ENCODE measurements around the gene CREM. TPM values are rescaled to one million over a fixed set of nuclear protein-coding genes. Genes with fewer than 3 reads are reported as not detected.

Gene CREM
- total RNA-seq, 4 donors from 2014 or later, result 8.3 to 15.7 (median 10.9) TPM

DNA sequence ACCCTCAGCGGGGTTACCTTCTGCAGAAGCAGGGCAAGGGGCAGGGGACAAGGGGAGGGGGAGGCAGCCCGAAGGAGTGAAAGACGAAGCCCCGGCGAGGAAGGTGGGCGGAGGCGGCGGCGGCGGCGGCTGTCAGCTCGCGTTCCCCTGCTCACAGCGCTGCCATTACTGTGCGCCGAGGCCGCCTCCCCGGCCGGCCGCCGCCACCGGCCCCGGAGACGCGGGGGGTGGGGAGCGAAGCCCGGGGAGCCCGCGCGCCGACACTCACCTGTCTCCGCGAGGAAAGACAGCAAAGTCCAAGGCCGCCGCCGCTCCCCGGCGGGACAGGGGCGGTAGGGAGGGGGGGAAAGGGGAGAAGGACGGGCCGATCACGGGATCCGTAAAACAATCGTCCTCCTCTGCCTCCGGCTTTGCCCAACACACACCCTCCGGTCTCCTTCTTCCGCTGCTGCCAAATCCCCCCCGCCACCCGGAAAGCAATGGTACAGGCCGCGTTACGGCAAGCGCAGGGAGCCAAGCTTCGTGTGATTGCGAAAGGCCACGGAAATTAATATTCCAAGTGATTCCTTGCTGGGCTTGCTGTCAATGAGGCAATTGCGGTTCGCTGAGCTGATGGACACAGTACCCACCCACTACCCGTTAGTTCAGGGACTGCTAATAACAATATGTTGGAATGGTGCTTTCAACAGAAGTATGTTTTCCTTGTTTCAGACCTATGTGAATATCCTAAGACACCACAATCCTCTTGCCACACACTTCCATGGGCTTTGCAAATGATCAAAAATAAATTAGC, 36.3 kb upstream of the CREM start, which contains the start of gene CUL2:
TSS of gene CUL2 (minus strand) at position 180 of the 793 bp plus-strand sequence. CDS start 19,024 bp downstream, outside the sequence.
- no peak for TF ChIP-seq POLR2A (IDR thresholded peaks at IDR 0.05)
- TF ChIP-seq, protein P1, sequence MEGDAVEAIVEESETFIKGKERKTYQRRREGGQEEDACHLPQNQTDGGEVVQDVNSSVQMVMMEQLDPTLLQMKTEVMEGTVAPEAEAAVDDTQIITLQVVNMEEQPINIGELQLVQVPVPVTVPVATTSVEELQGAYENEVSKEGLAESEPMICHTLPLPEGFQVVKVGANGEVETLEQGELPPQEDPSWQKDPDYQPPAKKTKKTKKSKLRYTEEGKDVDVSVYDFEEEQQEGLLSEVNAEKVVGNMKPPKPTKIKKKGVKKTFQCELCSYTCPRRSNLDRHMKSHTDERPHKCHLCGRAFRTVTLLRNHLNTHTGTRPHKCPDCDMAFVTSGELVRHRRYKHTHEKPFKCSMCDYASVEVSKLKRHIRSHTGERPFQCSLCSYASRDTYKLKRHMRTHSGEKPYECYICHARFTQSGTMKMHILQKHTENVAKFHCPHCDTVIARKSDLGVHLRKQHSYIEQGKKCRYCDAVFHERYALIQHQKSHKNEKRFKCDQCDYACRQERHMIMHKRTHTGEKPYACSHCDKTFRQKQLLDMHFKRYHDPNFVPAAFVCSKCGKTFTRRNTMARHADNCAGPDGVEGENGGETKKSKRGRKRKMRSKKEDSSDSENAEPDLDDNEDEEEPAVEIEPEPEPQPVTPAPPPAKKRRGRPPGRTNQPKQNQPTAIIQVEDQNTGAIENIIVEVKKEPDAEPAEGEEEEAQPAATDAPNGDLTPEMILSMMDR (IDR thresholded peaks at IDR 0.05), result no peak
- 0% methylated on average over 40 to 57 of the region's 59 CpGs for WGBS, 2 donors
- intact Hi-C loops (cut with DNase I; ENCODE audit: low total_unique reads), result no loop called here
- H3K4me3 ChIP-seq (ENCODE audit: low read depth, poor library complexity, severe bottlenecking), result peak within 1 kb of the TSS; percentile 95
- peak; percentile 89 to 98 for DNase-seq (ENCODE audit: low spot score in 2 of 2)

DNA sequence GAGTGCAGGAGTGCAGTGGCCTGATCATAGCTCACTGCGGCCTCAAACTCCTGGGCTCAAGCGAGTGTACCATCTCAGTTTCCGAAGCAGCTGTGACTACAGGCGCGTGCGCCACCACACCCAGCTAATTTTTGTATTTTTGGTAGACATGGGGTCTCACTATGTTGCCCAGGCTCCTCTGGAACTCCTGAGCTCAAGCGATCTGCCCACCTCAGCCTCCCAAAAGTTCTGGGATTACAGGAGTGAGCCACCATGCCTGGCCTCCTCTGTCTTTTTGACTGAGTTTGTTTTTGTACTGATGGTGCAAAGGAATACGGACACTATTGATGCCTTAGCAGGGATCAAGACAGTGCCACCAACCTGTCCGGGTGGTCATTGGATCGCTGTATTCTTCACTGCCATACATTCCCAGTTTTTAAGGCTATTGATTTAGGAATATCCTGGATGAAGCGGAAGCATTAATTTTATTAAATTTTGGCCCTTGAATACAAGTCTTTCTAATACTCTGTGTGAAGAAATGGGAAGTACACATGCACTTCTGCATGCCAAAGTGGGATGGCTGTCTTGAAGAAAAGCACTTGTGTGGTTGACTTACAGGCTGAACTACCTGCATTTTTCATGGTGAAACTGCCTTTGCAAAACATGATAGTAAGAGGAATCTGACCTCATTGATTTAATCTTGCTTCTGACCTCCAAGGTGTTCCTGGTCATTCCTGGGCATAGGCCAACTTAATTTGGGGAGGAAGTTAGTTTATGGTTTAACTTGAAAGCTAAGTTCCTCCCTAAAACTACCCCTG, 34.5 kb upstream of the CREM start:
- intact Hi-C loops (cut with DNase I; ENCODE audit: low total_unique reads), result no loop called here
- 95 to 96% methylated on average over 11 of the region's 11 CpGs for WGBS, 2 donors
- TF ChIP-seq, protein P1 (IDR thresholded peaks at IDR 0.05), result no peak
- no peak for TF ChIP-seq POLR2A (IDR thresholded peaks at IDR 0.05)
- H3K4me3 ChIP-seq (ENCODE audit: low read depth, poor library complexity, severe bottlenecking), result no peak overlapping the region
- no peak for DNase-seq (ENCODE audit: low spot score in 2 of 2)

DNA sequence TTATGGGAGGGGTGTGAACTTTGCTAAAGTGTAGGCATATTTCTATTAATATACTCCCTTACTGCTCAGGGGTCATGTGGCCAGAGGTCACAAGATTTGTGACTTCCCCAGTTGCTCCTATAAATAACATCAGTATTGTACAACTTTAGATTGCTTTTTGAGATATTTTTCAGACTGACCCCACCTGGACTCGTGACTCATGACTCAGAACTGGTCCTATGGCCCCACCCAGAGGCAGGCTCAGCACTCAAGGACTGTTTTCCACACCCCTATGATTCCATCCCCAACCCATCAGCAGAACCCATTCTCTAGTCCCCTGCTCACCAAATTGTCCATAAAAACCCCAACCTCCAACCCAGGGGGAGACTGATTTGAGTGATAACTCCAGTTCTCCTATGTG, 33.8 kb upstream of the CREM start:
- WGBS, 2 donors, result 57 to 59% methylated on average over 1 of the region's 1 CpG
- no peak for TF ChIP-seq POLR2A (IDR thresholded peaks at IDR 0.05)
- TF ChIP-seq, protein P1 (IDR thresholded peaks at IDR 0.05), result no peak
- no peak for DNase-seq (ENCODE audit: low spot score in 2 of 2)
- intact Hi-C loops (cut with DNase I; ENCODE audit: low total_unique reads), result no loop called here
- no peak overlapping the region for H3K4me3 ChIP-seq (ENCODE audit: low read depth, poor library complexity, severe bottlenecking)

- 73 to 79% methylated on average over 2 of the region's 2 CpGs for WGBS, 2 donors
- no peak overlapping the region for H3K4me3 ChIP-seq (ENCODE audit: low read depth, poor library complexity, severe bottlenecking)
- intact Hi-C loops (cut with DNase I; ENCODE audit: low total_unique reads), result no loop called here
- TF ChIP-seq POLR2A (IDR thresholded peaks at IDR 0.05), result no peak
- TF ChIP-seq, protein P1 (IDR thresholded peaks at IDR 0.05), result no peak
- DNase-seq (ENCODE audit: low spot score in 2 of 2), result no peak
These were observed 30.3 kb upstream of the CREM start for GRCh38 chr10:35096312-35096711.

DNA sequence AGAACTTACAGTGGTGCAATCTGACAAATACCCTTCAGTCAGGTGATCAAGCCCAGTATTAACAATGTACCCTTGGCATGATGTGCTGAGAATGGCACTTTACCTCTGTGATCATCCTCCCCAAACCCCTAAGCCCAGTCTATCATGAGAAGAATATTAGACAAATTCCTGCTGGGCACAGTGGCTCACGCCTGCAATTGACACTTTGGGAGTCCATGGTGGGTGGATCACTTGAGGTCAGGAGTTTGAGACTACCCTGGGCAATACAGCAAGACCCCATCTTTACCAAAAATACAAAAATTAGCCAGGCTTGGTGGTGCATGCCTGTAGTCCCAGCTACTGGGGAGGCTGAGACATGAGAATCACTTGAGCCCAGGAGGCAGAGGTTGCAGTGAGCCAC, 29.1 kb upstream of the CREM start:
- TF ChIP-seq POLR2A (IDR thresholded peaks at IDR 0.05), result no peak
- TF ChIP-seq, protein P1 (IDR thresholded peaks at IDR 0.05), result no peak
- WGBS, 2 donors, result 58 to 82% methylated on average over 1 of the region's 1 CpG

More for the DNA sequence above, 29.1 kb upstream of the CREM start:
- H3K4me3 ChIP-seq (ENCODE audit: low read depth, poor library complexity, severe bottlenecking), result no peak overlapping the region
- intact Hi-C loops (cut with DNase I; ENCODE audit: low total_unique reads), result no loop called here
- no peak for DNase-seq (ENCODE audit: low spot score in 2 of 2)

Measured in lower leg skin (tissue), 4 donors.